B cell (primary cell): Measurements from ENCODE around the gene SHPK.

Experiments
- EZH2 ChIP-seq: IDR thresholded peaks from 2 replicates; pipeline ENCODE4 v1.6.1; 2012; ENCODE audit warnings: borderline replicate concordance, low read depth, mild to moderate bottlenecking, moderate library complexity, low read length; ENCODE audit not compliant: insufficient read depth, poor library complexity, severe bottlenecking
- TF ChIP-seq, protein P1 (sequence below): fragments of 200-600 bp; IDR thresholded peaks from one replicate; pipeline ENCODE4 v1.8.0; 2022; ENCODE audit warnings: antibody characterized with exemption, mild to moderate bottlenecking

DNA sequence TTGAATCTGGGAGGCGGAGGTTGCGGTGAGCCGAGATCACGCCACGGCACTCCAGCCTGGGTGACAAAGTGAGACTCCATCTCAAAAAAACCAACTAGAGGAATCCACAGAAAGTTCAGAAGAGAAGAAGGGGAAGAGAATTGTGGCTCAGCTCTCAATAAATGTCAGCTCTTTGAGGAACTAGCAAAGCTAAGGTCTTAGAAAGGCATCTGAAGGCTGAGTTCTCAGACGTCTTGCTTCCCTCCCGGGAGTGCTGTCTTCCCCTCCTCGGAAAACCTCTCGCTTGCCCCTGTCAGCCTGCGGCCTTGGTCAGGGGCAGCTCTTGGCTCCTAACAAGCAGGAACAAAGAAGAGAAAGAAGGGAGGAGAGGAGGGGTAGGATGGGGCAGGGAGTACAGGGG lies 5.3 kb downstream of the SHPK start:
- no peak for TF ChIP-seq EZH2
- TF ChIP-seq, protein P1, sequence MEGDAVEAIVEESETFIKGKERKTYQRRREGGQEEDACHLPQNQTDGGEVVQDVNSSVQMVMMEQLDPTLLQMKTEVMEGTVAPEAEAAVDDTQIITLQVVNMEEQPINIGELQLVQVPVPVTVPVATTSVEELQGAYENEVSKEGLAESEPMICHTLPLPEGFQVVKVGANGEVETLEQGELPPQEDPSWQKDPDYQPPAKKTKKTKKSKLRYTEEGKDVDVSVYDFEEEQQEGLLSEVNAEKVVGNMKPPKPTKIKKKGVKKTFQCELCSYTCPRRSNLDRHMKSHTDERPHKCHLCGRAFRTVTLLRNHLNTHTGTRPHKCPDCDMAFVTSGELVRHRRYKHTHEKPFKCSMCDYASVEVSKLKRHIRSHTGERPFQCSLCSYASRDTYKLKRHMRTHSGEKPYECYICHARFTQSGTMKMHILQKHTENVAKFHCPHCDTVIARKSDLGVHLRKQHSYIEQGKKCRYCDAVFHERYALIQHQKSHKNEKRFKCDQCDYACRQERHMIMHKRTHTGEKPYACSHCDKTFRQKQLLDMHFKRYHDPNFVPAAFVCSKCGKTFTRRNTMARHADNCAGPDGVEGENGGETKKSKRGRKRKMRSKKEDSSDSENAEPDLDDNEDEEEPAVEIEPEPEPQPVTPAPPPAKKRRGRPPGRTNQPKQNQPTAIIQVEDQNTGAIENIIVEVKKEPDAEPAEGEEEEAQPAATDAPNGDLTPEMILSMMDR, result no peak
